GM18511 (cell line): ENCODE measurements around the gene LTBP1.

ENCODE experiments used
- ATAC-seq: cut with Tn5 transposase; IDR thresholded peaks from one replicate; pipeline ENCODE4 v1.9.1; 2021; ENCODE audit warnings: mild to moderate bottlenecking, moderate library complexity; ENCODE audit not compliant: unreplicated experiment

LTBP1 gene

DNA sequence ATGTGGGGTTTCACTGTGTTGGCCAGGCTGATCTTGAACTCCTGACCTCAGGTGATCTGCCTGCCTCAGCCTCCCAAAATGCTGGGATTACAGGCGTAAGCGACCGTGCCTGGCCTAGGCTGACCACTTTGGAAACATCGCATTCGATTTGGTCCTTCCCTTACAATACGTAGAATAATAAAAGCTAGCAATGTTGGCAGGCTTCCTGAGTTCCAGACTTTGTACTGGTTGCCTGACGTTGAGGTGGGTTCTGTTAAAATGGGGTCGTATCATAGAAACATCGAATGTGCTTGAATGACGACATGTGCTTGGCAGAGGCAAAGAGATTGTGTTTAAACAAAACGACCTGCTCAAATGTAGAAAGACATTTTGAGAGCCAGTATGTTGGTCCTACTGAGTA is 56.1 kb downstream of the LTBP1 start:
- ATAC-seq: no peak

DNA sequence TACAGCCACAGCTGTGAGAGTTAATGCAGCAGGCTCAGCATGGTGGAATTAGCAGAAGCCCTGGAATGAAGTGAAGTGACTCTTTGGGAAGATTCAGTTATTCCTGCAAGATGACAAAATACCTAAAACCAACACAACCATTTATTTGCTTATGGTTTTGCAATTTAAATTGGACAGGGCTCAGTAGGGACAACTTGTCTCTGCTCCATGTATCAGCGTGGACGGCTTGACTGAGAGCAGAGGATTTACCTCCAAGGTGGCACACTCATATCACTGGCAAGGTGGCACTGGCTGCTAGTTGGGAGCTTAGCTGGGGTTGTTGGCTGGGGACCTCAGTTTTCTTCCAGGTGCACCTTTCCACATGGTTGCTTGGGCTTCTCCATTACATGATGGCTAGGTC is 58.3 kb downstream of the LTBP1 start:
- no peak for ATAC-seq

GRCh38 chr2:33008716-33009115 is 62.0 kb downstream of the LTBP1 start:
- ATAC-seq: no peak

DNA sequence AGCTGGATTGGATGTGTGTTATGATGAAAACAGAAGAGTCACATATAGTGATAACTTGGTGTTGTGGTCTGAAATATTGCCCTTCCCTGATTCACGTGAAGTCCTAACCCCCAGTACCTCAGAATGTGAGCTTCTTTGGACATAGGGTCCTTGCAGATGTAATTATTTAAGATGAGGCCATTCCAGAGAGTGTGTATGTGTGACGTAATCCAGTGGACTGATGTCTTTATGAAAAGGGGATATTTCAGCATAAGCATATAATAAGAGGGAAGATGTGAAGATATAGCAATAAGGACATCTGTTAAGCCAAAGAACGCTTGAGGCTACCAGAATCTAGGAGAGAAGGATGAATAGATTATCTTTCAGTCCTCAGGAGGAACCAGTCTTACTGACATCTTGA is 62.5 kb downstream of the LTBP1 start:
- no peak for ATAC-seq

GRCh38 chr2:33011373-33011772 is 64.6 kb downstream of the LTBP1 start:
- ATAC-seq: no peak

DNA sequence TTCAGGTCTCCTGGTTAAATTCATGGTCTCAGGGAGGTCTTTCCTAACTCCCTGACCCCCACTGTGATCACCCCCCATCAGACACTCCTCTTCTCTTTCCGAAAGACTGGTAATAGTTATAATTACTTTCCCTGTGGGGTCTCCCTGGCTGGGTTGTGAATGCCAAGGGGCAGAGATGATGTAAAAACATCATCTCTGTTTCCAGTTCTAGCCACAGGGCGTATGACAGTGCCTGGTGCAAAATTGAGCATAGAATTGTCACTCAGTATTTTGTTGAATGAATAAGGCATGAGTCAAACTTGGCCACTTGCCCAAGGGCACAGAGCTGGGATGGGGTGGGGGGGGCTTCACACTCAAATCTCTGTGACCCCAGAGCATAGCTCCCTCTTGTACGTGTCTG is 65.2 kb downstream of the LTBP1 start:
- no peak for ATAC-seq

DNA sequence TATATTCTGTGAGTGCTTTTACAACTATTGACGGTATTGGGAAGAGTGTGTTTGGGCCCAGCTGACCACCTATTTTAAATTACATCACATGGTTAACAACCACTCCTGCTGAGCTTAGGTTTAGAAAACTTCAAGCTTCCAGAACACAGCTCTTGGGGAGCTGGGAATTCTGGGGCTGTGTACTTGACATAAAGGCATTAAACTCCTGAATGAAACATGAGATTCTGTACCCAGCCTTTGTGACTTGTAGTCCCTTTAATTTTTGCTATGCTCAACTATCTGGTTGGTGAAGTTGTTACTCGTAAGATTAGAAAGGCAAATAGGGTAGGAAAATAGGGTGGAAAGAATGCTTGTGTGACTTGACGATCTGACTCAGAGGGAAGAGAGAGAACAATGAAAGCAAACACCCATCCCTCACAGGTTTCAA is 66.9 kb downstream of the LTBP1 start:
- ATAC-seq: no peak

DNA sequence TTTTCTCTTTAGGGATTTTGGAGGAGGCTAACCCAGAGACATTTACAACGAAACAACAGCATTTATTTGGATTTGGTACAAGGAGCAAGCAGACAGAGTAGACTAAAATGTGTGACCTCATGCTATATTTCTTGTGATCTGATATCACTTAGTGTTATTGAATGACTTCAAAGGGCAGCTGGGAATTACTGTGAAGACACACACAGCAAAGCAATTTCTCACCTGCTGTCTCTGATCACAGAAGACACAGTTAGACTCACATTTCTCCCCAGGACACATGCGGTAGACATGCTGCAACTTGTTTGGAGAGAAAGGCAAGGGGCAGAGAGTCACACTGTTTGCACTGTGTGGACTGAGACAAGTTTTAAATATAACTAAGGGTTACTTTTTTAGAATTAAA is 67.5 kb downstream of the LTBP1 start:
- ATAC-seq: no peak

DNA sequence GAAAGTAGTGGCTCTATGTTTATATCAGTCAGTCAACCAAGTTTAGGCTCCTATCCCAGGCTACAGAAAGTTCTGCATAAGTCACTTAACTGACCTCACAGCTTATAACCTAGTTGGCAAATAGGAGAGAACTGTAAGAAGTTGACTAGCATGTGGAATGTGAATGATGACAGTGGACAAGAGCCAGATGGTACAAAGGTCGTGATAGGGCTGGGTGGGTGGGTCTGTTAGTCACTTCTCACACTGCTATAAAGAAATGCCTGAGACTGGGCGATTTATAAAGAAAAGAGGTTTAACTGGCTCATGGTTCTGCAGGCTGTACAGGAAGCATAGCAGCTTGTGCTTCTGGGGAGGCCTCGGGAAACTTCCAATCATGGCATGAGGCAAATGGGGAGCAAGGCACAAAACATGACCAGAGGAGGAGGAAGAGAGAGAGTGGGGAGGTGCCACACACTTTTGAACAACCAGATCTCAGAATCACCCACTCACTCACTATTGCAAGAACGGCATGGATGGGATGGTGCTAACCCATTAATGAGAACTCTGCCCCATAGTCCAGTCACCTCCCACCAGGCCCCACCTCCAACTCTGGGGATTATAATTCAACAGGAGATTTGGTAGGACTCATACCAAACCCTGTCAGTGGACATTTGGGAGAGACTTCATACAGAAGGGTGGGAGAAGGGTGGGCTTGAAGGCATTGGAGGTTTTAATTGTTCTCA is 68.8 kb downstream of the LTBP1 start:
- ATAC-seq: no peak

GRCh38 chr2:33018271-33018670 is 71.5 kb downstream of the LTBP1 start:
- ATAC-seq: no peak

DNA sequence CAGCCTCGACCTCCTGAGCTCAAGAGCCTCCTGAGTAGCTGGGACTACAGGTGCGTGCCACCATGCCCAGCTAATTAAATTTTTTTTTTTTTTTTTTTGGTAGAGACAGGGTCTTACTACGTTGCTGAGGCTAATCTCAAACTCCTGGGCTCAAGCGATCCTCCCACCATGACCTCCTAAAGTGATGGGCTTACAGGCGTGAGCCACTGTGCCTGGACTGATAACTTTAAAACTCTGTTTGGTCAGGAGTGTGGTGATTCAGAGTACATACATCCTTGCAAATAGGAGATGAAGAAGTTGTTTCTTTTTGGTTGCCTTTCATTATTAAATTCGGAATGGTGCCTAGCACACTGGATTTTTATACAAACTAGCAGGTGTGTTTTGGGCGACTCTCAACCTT is 73.0 kb downstream of the LTBP1 start:
- no peak for ATAC-seq

- ATAC-seq: no peak
These were observed 74.1 kb downstream of the LTBP1 start for GRCh38 chr2:33020883-33021282.

GRCh38 chr2:33021542-33022227 is 74.9 kb downstream of the LTBP1 start:
- ATAC-seq: no peak

DNA sequence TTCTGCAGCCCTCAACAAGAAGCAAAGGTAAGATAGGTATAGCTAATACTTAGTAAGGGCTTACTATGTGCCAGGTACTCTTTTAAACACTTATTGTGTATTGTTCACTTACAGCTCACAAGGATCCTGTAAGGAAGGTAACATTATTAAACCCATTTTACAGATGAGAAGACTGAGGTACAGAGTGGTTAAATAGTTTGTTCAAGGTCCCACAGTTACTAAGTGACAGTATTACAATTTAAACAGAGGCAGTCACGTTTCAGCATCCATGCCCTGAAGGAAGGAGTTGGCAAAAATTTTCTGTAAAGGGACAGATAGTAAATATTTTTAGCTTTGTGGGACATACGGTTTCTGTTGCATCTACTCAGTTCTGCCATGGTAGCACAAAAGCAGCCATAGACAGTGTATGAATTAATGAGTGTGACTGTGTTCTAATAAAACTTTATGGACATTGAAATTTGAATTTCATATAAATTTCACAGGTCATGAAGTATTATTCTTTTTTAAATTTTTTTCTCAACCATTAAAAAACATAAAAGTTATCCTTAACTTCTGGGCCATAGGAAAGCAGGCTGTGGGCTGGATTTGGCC is 75.7 kb downstream of the LTBP1 start:
- ATAC-seq: no peak

- ATAC-seq: no peak
These were observed 76.4 kb downstream of the LTBP1 start for GRCh38 chr2:33022989-33023727.

DNA sequence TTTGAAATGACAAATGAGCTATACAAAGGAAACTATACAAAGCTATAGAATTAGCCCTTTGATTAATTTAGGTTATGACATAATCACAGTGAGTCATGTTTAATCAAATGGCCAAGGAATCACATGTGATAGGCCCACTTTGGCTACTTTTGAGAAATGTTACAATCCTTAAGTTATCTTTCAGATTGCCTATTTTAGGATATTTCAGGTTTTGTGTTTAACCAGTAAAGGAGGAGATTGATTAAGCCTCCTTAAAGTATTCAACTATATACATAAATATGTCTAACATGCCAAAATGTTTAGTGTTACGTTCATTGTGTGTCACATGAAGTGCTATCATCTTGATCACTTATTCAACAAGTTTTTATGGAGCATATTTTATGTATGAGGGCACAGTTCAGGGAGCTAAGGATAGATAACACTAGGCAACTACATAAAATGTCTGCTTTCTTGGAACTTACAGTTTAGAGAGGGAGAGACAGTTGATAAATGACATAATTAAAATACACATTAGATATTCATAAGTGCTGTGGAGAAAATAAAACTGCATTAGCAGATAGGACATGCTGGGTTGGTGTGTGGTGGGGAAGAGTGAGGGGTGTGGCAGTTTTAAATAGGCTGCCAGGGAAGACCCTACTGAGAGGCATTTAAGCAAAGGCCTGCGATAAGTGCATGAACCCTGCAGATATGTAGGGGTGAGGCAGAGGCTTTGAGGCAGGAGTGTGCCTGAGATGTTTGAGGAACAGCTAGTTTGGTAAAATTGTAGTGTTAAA is 77.2 kb downstream of the LTBP1 start:
- ATAC-seq: no peak

DNA sequence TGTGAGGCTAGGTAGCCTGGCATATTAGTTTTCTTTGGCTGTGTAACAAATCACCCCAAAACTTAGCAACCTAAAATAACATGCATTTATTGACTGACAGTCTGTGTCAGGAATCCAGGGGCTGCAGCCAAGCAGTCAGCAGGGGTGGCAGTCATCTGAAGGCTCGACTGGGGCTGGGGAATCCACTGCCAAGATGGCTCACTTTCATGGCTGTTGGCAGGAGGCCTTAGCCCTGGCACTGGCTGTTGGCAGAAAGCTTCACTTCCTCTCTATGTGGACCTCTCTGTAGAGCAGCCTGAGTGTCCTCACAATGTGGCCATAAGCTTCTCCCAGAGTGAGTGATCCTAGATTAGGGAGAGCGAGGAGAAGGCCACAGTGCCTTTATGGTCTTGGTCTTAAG is 78.0 kb downstream of the LTBP1 start:
- no peak for ATAC-seq

GRCh38 chr2:33029459-33029858 is 82.7 kb downstream of the LTBP1 start:
- no peak for ATAC-seq

DNA sequence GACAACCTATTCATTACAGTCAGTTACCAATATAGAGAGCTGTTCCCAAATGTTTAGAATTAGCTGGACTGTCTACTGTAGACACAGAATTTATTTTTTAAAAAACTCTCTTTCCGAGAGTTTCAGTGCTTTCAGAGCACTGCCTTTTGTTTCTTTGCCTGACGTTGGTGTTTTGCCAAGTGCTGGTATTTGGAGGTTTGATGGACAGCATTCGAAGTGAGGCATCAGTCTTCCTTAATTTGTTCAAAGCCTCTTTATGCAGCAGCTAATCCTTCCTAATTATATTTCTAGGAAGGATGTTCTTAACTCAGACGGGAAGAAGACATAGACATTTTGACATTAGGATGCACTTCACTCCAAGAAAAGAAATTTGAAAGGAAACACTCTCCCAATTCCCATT is 83.2 kb downstream of the LTBP1 start:
- no peak for ATAC-seq

DNA sequence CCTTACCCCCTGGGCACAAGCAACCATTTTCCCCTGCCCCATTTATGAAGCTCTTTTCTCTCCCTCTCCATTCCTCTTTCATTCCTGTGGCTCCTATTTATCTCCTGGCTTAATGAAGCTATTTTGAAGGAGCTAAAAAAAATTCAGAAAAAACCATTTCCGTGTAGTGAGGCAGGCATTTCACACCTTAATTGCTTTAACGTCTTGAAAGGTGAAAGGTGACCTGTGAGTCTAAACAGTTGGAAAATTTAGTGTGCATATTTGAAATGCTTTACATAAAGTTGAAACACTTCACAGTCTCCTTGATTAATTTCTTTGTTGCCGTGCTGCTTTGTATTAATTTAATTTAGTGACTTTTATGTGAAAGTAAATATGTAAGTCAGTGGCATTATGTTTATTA is 83.6 kb downstream of the LTBP1 start:
- no peak for ATAC-seq

DNA sequence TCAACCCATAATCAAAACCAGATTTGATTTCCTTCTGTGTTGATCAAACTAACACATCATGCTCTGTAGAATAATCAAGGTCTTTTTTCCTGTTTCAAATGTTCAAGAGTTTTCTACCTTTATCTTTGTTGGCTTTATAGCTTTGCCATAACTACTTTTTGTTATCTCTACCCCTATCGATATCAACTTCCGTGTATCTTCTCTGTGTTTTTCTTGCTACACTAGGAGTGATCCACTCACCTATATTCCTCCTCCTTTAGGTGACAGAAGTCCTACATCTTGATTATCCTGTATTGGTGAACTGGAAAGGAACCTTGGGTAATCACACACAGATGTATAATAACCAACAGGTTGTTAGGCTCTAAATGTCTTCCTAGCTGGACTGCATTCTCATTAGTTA is 85.5 kb downstream of the LTBP1 start:
- no peak for ATAC-seq
